HG03354 (cell line): ENCODE data around the gene ECI1.

Experiments used
- ATAC-seq: cut with Tn5 transposase; IDR thresholded peaks from one replicate; pipeline ENCODE4 v1.9.1; 2021; ENCODE audit warnings: mild to moderate bottlenecking; ENCODE audit not compliant: unreplicated experiment, poor library complexity, severe bottlenecking

Gene ECI1

GRCh38 chr16:2235695-2236336 lies 15.6 kb downstream of the ECI1 start:
- no peak for ATAC-seq

- no peak for ATAC-seq
These were observed 16.1 kb downstream of the ECI1 start for GRCh38 chr16:2235234-2235651.

GRCh38 chr16:2234813-2235170 lies 16.6 kb downstream of the ECI1 start:
- ATAC-seq: no peak

GRCh38 chr16:2233872-2234812 lies 17.2 kb downstream of the ECI1 start:
- no peak for ATAC-seq

- no peak for ATAC-seq
These were observed 18.2 kb downstream of the ECI1 start for GRCh38 chr16:2233046-2233775.

GRCh38 chr16:2232094-2232990 lies 19.0 kb downstream of the ECI1 start:
- no peak for ATAC-seq

GRCh38 chr16:2231016-2231931 lies 20.1 kb downstream of the ECI1 start:
- no peak for ATAC-seq

- no peak for ATAC-seq
These were observed 21.0 kb downstream of the ECI1 start for GRCh38 chr16:2230376-2230775.

- no peak for ATAC-seq
These were observed 21.6 kb downstream of the ECI1 start for GRCh38 chr16:2229632-2230250.

- no peak for ATAC-seq
These were observed 22.3 kb downstream of the ECI1 start for GRCh38 chr16:2229091-2229490.

GRCh38 chr16:2228161-2228824 lies 23.1 kb downstream of the ECI1 start:
- no peak for ATAC-seq

- ATAC-seq: no peak
These were observed 24.5 kb downstream of the ECI1 start for GRCh38 chr16:2226918-2227317.

- no peak for ATAC-seq
These were observed 25.1 kb downstream of the ECI1 start for GRCh38 chr16:2226245-2226793.

GRCh38 chr16:2223942-2224486 lies 27.4 kb downstream of the ECI1 start:
- peak; percentile 17 for ATAC-seq

GRCh38 chr16:2223221-2223941 lies 28.0 kb downstream of the ECI1 start, which contains the start of gene E4F1:
Gene E4F1 (plus strand): TSS chr16:2223591. CDS start chr16:2223614, 23 bp downstream.
- ATAC-seq: peak; percentile 88

- ATAC-seq: no peak
These were observed 35.1 kb downstream of the ECI1 start for GRCh38 chr16:2216330-2216729.

GRCh38 chr16:2214719-2214968 lies 36.7 kb downstream of the ECI1 start, which contains the start of gene PGP:
Gene PGP (minus strand): TSS chr16:2214840. CDS start chr16:2214777, 63 bp downstream.
- peak; percentile 84 for ATAC-seq
